Measurements from ENCODE around the gene RIMBP2.
A peak's percentile ranks its signal among the peaks of the same experiment; 100 is the strongest.

RIMBP2 gene

DNA sequence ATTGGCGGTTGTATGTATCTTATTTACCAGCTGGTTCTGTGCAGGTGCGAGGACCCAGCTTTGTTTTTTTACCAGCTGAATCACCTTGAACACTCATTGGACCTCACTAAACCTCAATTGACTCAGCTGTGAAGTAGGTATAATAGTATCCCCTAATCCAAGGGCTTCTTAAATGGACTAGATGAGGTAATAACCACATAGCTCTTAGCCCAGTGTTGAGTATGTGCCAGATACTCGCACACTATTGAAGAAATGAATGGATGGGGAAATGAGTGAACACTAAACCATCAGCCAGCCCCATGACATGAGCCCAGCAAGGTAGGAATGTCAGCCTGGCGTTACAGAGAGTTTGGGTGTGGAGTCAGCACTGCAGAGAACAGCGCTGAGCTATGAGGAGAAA lies 79.7 kb downstream of the RIMBP2 start:
- no peak for TF ChIP-seq JUND (IDR thresholded peaks at IDR 0.05; ENCODE audit: low read depth)
- no peak for DNase-seq (ENCODE audit: low read depth in 1 of 2, low spot score in 1 of 2)
- in situ Hi-C loops (cut with HindIII; ENCODE audit: low pct_unique_long_range_greater_than_20kb, low sequenced_read_pairs), result no loop called here

DNA sequence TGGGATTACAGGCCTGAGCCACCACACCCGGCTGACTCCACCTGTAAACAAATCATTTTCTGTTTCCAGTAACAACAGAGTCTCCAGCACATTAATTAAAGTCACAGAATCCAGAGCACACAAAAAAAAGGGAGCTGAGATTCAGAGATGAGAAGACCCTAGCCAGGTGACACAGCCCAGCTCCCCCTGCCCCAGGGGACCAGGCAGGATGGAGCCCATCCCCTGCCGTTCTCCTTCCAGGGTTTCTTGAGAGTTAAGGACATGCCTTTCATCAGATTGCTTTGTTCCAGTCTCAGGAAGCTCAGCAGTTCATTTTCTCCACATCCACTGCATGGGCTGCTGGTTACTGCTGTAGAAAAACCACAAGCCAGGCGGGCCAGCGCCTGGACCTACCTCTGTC lies 81.2 kb downstream of the RIMBP2 start:
- DNase-seq (ENCODE audit: low read depth in 1 of 2, low spot score in 1 of 2), result no peak
- no peak for TF ChIP-seq JUND (IDR thresholded peaks at IDR 0.05; ENCODE audit: low read depth)
- in situ Hi-C loops (cut with HindIII; ENCODE audit: low pct_unique_long_range_greater_than_20kb, low sequenced_read_pairs), result no loop called here

DNA sequence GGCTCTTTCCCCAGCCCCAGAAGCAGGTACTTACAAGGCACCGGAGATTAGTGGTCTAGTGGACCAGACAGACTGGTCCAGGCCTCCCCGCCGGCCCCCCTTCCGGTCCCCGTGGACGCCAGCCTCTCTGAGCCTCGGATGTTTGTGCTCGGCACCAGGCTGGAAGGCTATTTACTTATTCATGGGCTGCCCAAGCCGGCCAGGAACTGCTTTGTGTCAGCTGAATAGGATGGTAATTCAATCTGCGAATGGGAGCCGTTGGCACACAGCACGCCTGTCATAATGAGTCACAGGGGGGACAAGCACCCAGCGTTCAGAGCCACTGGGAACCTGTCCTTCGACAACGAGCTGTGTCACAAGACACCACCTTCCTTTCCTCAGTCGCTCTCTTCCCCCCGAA lies 82.3 kb downstream of the RIMBP2 start:
- peak in 1 of 2 experiments; percentile 48 for DNase-seq (ENCODE audit: low read depth in 1 of 2, low spot score in 1 of 2)
- TF ChIP-seq JUND (IDR thresholded peaks at IDR 0.05; ENCODE audit: low read depth), result no peak
- in situ Hi-C loops (cut with HindIII; ENCODE audit: low pct_unique_long_range_greater_than_20kb, low sequenced_read_pairs), result no loop called here

DNA sequence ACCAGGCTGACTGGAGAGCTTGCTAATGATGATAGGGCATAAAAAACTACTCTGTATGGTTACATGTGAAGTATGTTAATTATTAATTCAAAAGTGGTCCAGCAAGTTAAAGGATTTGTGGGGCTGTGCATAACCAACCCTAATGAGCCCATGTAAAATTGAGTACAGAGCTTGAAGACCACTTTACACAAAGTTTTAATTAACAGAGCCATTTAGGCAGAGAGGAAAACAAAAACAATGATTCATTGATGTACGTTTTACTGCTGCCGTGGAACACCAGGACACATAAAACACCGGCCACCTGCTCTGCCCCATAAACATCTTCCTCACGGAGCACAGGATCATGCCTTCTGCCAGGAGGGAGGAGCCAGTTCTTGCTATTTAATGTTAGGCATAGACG lies 83.5 kb downstream of the RIMBP2 start:
- no peak for DNase-seq (ENCODE audit: low read depth in 1 of 2, low spot score in 1 of 2)
- no peak for TF ChIP-seq JUND (IDR thresholded peaks at IDR 0.05; ENCODE audit: low read depth)
- in situ Hi-C loops (cut with HindIII; ENCODE audit: low pct_unique_long_range_greater_than_20kb, low sequenced_read_pairs), result no loop called here

DNA sequence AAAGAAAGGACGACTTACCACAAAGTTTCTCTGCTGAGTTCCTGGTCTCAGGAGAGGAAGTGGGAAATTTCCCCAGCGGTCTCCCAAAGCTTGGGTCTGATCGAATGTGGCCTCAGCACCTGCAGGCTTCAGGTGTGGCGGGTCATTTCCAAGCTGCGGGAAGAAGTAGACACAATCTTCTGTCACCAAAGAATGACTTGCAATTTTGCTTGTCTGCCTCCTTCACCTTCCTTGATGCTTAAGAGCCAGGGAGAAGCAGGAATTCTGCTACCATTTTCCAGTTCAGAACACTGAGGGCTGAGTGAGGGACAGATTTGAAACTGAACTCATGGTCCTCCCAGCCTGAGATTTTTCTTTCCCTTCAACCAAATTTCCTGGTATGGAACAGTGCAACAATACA lies 87.8 kb downstream of the RIMBP2 start:
- in situ Hi-C loops (cut with HindIII; ENCODE audit: low pct_unique_long_range_greater_than_20kb, low sequenced_read_pairs), result no loop called here
- no peak for DNase-seq (ENCODE audit: low read depth in 1 of 2, low spot score in 1 of 2)

DNA sequence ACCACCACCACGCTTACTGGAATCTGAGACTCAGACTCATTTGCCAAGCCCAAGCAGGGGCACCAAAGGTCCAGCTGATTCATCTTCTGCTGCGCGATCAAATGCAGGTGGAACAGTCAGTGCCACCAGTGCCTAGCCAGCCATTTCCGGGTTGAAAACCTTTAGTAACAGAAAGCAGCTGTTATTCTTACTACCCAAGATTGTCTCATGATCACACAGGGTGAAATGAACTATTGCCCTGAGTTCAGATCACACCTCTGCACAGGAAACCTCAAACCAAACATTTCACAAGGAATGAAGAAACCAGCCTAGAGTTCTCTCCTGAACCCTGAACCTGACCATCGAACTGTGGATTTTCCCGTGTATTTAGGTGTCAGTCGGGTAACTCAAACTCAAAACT lies 88.9 kb downstream of the RIMBP2 start:
- in situ Hi-C loops (cut with HindIII; ENCODE audit: low pct_unique_long_range_greater_than_20kb, low sequenced_read_pairs), result no loop called here
- no peak for TF ChIP-seq JUND (IDR thresholded peaks at IDR 0.05; ENCODE audit: low read depth)
- DNase-seq (ENCODE audit: low read depth in 1 of 2, low spot score in 1 of 2), result no peak

More for the DNA sequence above, 87.8 kb downstream of the RIMBP2 start:
- no peak for TF ChIP-seq JUND (IDR thresholded peaks at IDR 0.05; ENCODE audit: low read depth)

DNA sequence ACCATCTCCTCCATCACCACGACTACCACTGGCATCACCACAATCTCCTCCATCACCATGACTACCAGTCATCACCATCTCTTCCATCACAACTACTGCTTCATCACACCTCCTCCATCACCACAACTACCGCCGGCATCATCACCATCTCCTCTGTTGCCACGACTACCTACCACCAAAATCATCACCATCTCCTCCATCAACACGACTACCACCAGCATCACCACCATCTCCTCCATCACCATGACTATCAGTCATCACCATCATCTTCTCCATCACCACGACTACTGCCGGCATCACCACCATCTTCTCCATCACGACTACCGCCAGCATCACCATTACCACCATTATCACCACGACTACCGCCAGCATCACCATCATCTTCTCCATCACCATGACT lies 89.5 kb downstream of the RIMBP2 start:
- TF ChIP-seq JUND (IDR thresholded peaks at IDR 0.05; ENCODE audit: low read depth), result no peak
- DNase-seq (ENCODE audit: low read depth in 1 of 2, low spot score in 1 of 2), result no peak
- in situ Hi-C loops (cut with HindIII; ENCODE audit: low pct_unique_long_range_greater_than_20kb, low sequenced_read_pairs), result no loop called here

DNA sequence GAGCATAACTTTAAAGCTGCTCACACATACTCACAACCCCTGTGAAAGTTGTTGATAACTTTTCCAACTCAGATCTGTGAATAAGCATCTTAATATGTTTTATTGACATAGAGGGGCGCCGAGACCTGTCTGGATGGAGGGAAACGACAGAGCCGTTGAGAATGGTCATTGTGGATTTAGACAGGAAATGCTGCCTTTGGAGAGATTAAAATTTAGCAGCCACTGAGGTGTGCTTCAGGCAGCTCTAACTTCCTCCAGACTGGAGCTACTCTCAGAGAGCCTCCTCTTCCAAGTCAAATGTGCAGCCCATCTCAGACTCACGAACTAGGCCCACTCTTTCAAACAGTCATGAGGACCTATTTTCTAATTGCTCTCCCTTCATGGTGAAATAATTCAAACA lies 90.9 kb downstream of the RIMBP2 start:
- DNase-seq (ENCODE audit: low read depth in 1 of 2, low spot score in 1 of 2), result no peak
- in situ Hi-C loops (cut with HindIII; ENCODE audit: low pct_unique_long_range_greater_than_20kb, low sequenced_read_pairs), result no loop called here
- TF ChIP-seq JUND (IDR thresholded peaks at IDR 0.05; ENCODE audit: low read depth), result no peak

DNA sequence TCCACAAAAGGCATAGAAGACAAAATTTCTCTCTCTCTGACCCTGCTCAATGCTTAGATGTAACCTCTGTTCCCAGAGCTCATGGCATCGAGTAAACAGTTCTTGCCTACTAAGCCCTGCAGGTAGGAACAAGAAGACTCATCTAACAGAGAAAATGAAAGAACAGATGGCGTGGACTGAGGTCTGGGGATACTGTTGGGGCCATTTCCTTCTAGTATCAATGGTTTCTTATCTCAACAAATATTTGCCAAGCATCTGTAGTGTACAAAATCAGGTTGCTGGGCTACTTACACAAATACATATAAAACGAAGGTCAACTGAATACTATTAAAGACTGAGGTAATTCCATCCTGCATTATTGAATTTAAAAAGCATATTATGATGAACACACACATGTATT lies 93.3 kb downstream of the RIMBP2 start:
- no peak for DNase-seq (ENCODE audit: low read depth in 1 of 2, low spot score in 1 of 2)
- TF ChIP-seq JUND (IDR thresholded peaks at IDR 0.05; ENCODE audit: low read depth), result no peak
- in situ Hi-C loops (cut with HindIII; ENCODE audit: low pct_unique_long_range_greater_than_20kb, low sequenced_read_pairs), result no loop called here

DNA sequence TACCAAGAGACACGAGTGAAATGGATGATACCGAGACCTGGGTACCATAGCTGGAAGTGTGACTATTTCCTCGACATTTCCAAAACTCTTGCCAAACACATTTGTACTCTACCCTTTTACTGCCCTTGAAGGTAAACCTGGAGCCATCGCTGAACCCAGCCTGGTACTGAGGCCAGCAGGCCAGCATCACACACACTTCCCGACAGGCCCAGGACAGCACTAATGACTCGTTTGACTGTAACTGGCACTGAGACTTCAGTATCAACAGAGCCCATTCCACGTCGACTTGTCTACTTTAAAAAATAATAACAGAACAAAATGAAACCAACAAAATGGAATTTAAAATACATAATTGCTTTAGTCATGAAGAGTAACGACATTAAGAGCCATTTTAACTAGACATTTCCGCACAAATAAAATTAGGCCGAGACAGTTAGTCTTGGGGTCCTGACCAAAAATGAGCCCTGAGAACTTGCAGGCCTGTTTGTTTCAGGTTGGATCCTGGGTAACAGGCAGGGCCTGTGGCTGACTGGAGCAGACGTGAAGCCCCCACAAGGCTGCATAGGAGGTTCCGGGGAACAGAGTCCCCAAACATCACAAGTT lies 94.3 kb downstream of the RIMBP2 start:
- in situ Hi-C loops (cut with HindIII; ENCODE audit: low pct_unique_long_range_greater_than_20kb, low sequenced_read_pairs), result no loop called here
- no peak for DNase-seq (ENCODE audit: low read depth in 1 of 2, low spot score in 1 of 2)
- no peak for TF ChIP-seq JUND (IDR thresholded peaks at IDR 0.05; ENCODE audit: low read depth)

DNA sequence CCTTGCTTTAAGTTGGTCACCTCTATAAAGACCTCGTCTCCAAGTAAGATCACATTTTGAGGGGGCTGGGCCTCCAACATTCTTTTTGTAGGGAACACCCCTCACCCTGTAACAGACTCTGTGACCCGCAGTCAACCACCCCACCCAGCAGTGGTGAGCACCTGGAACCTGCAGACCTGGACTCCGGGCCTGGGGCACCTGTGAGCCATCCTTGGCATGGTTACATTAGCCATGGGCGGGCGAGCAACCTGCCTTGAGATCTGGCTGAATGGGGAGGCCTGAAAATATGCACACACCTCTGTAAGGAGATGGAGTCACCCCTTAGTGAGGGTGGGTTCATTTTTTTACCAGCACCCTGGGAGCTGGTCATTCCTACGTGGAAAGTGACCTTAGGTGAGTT lies 95.3 kb downstream of the RIMBP2 start:
- TF ChIP-seq JUND (IDR thresholded peaks at IDR 0.05; ENCODE audit: low read depth), result no peak
- no peak for DNase-seq (ENCODE audit: low read depth in 1 of 2, low spot score in 1 of 2)
- in situ Hi-C loops (cut with HindIII; ENCODE audit: low pct_unique_long_range_greater_than_20kb, low sequenced_read_pairs), result no loop called here

DNA sequence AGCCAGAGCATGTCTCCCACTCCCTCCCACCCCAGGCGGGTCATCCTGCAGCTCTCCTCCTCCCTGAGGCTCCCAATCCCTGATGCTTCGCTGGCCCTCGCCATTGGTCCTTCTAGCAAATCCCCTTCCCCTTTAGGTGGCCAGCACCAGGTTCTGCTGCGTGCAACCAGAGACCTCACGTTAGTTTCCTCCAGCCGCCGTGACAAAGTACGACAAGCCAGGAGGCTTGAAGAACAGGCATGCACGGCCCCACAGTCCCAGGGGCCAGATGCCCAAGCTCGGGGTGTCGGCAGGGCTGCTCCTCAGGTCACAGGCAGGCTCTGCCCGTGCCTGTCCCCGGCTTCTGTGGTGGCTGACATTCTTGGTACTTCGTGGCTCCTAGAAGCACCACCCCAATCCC lies 95.8 kb downstream of the RIMBP2 start:
- no peak for TF ChIP-seq JUND (IDR thresholded peaks at IDR 0.05; ENCODE audit: low read depth)
- in situ Hi-C loops (cut with HindIII; ENCODE audit: low pct_unique_long_range_greater_than_20kb, low sequenced_read_pairs), result no loop called here
- DNase-seq (ENCODE audit: low read depth in 1 of 2, low spot score in 1 of 2), result no peak

DNA sequence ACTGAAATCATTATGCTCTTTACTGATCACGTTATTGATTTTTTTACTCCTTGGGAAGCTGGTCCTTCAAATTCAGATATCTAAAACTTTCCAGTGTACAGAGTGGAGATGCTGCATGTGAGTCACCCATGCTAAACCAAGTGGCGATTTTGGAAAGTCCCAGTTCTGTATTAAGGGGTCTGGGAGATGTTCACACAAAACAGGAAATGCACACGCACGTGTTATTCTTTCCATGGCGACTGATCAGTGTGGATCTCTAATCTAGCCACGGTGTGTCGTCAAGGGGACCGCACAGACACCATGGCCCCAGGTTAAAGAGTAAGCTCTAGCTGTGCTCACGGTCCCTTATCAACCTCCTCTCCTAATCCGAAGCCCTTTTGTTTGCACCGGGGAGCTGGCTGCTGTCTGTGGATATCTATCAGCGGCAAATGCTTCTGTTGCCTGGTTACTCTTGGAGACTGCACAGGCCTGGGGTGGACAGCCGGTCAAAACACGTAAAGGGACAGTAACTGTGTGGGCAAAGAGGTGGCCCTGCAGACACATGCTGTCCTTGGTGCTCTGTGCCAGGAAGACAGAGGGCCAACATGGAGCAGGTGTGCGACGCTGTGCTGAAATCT lies 96.6 kb downstream of the RIMBP2 start:
- no peak for DNase-seq (ENCODE audit: low read depth in 1 of 2, low spot score in 1 of 2)
- in situ Hi-C loops (cut with HindIII; ENCODE audit: low pct_unique_long_range_greater_than_20kb, low sequenced_read_pairs), result no loop called here

DNA sequence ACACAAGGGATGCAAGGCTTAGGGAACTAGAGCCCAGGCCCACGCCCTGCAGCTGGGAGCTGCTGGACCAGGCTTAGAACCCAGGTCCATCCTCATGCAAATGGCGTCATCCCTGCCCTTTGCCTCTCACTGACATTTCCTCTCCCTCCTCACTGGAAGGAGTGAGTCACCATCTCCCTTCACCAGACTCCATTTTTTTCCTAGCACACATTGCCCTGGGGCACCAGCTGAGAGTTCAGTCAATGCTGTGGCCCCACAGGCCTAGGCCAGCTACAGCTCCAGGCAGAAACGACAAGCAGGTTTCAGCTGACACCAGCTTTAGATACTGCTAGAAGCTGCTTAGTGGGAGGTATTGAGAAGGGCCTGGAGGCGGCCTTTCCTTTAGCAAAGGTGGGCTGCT lies 98.9 kb downstream of the RIMBP2 start:
- no peak for TF ChIP-seq JUND (IDR thresholded peaks at IDR 0.05; ENCODE audit: low read depth)
- no peak for DNase-seq (ENCODE audit: low read depth in 1 of 2, low spot score in 1 of 2)
- in situ Hi-C loops (cut with HindIII; ENCODE audit: low pct_unique_long_range_greater_than_20kb, low sequenced_read_pairs), result no loop called here

More for the DNA sequence above, 96.6 kb downstream of the RIMBP2 start:
- TF ChIP-seq JUND (IDR thresholded peaks at IDR 0.05; ENCODE audit: low read depth), result no peak

Data from T47D (cell line).